Measurements from ENCODE around the gene RADIL.

Gene RADIL

GRCh38 chr7:4763794-4764185 is 119.7 kb downstream of the RADIL start:
- TF ChIP-seq SIN3A (IDR thresholded peaks at IDR 0.05; ENCODE audit: borderline replicate concordance, insufficient read depth, low read length) (no peak), TAF1 (IDR thresholded peaks at IDR 0.05; ENCODE audit: borderline replicate concordance, insufficient read depth, low read length) (no peak), REST (IDR thresholded peaks at IDR 0.05; ENCODE audit: insufficient read depth in 1 of 2, low read depth in 2 of 2, low read length in 2 of 2) (no peak), POLR2AphosphoS5 (IDR thresholded peaks at IDR 0.05; ENCODE audit: low read depth, low read length) (no peak), FOXP2 (optimal IDR thresholded peaks at IDR 0.05; ENCODE audit: borderline replicate concordance, extremely low read depth, extremely low read length, insufficient read depth) (no peak)

GRCh38 chr7:4763091-4763793 is 120.3 kb downstream of the RADIL start:
- TF ChIP-seq TAF1 (IDR thresholded peaks at IDR 0.05; ENCODE audit: borderline replicate concordance, insufficient read depth, low read length) (no peak), REST (IDR thresholded peaks at IDR 0.05; ENCODE audit: insufficient read depth in 1 of 2, low read depth in 2 of 2, low read length in 2 of 2) (no peak), POLR2AphosphoS5 (IDR thresholded peaks at IDR 0.05; ENCODE audit: low read depth, low read length) (no peak), FOXP2 (optimal IDR thresholded peaks at IDR 0.05; ENCODE audit: borderline replicate concordance, extremely low read depth, extremely low read length, insufficient read depth) (no peak), SIN3A (IDR thresholded peaks at IDR 0.05; ENCODE audit: borderline replicate concordance, insufficient read depth, low read length) (no peak)

GRCh38 chr7:4762121-4763055 is 121.1 kb downstream of the RADIL start:
- TF ChIP-seq TAF1 (IDR thresholded peaks at IDR 0.05; ENCODE audit: borderline replicate concordance, insufficient read depth, low read length): no peak
- no peak for TF ChIP-seq SIN3A (IDR thresholded peaks at IDR 0.05; ENCODE audit: borderline replicate concordance, insufficient read depth, low read length)

- TF ChIP-seq POLR2AphosphoS5 (IDR thresholded peaks at IDR 0.05; ENCODE audit: low read depth, low read length) (no peak), FOXP2 (optimal IDR thresholded peaks at IDR 0.05; ENCODE audit: borderline replicate concordance, extremely low read depth, extremely low read length, insufficient read depth) (no peak)
Measured at GRCh38 chr7:4760952-4761351, 122.6 kb downstream of the RADIL start.

GRCh38 chr7:4759211-4759610 is 124.3 kb downstream of the RADIL start:
- no peak for TF ChIP-seq POLR2AphosphoS5 (IDR thresholded peaks at IDR 0.05; ENCODE audit: low read depth, low read length)
- TF ChIP-seq REST (IDR thresholded peaks at IDR 0.05; ENCODE audit: insufficient read depth in 1 of 2, low read depth in 2 of 2, low read length in 2 of 2): no peak
- TF ChIP-seq SIN3A (IDR thresholded peaks at IDR 0.05; ENCODE audit: borderline replicate concordance, insufficient read depth, low read length): no peak
- no peak for TF ChIP-seq FOXP2 (optimal IDR thresholded peaks at IDR 0.05; ENCODE audit: borderline replicate concordance, extremely low read depth, extremely low read length, insufficient read depth)
- TF ChIP-seq TAF1 (IDR thresholded peaks at IDR 0.05; ENCODE audit: borderline replicate concordance, insufficient read depth, low read length): no peak

GRCh38 chr7:4758791-4759190 is 124.7 kb downstream of the RADIL start:
- TF ChIP-seq SIN3A (IDR thresholded peaks at IDR 0.05; ENCODE audit: borderline replicate concordance, insufficient read depth, low read length) (no peak), FOXP2 (optimal IDR thresholded peaks at IDR 0.05; ENCODE audit: borderline replicate concordance, extremely low read depth, extremely low read length, insufficient read depth) (no peak), REST (IDR thresholded peaks at IDR 0.05; ENCODE audit: insufficient read depth in 1 of 2, low read depth in 2 of 2, low read length in 2 of 2) (no peak), POLR2AphosphoS5 (IDR thresholded peaks at IDR 0.05; ENCODE audit: low read depth, low read length) (no peak), TAF1 (IDR thresholded peaks at IDR 0.05; ENCODE audit: borderline replicate concordance, insufficient read depth, low read length) (no peak)
